HT1080 (cell line): ENCODE results near the gene SPACA4. TPM values are rescaled to one million over a fixed set of nuclear protein-coding genes. Genes with fewer than 3 reads are reported as not detected.

Experiments
- DNase-seq: peaks from one replicate; pipeline ENCODE4 v3.0.0-alpha.2; 2015; ENCODE audit warnings: low read depth
- total RNA-seq: library from RNA; depleted of rRNA; stranded (reverse); fragments of >200 nt; shearing (Covaris generic); gene quantifications from 2 replicates; pipeline ENCODE4 v1.2.3, GENCODE V29; 2014; rRNA removed

SPACA4 gene
- total RNA-seq, 1 experiment from 2014 or later: not detected

DNA sequence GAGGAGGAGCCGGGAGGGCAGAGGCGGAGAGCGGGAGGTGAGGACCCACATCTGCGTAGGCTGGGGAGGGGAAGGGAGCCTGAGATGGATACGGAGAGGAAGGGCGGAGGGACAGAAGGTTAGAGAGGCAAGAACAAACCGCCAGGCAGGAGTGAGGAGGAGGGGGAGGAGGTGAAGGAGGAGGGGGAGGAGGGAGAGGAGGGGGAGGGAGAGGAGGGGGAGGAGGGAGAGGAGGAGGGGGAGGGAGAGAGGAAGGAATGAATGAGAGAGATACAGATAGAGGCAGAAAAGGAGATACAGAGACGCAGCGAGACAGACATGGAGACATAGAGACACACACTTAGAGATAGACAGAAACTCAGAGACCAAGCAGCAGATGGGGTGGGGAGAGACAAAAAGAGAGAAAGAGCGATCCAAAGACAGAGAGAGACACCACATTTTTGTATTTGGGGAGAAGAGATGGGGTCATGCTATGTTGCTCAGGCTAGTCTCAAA, 40.2 kb downstream of the SPACA4 start:
- no peak for DNase-seq

DNA sequence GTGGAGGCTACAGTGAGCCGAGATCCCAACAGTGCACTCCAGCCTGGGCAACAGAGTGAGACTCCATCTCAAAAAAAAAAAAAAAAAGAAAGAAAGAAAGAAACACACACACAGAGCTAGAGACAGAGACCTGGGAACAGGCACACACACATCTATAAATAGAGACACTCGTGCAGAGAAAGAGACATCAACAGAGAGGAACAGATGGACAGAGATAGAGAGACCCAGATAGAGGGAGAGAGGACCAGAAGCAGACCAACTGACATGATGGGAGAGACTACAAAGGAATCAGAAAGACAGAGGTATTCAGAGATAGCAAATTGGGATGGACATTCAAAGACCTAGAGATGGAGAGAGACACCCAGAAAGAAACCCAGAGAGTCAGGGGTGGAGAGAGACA, 41.6 kb downstream of the SPACA4 start:
- DNase-seq: no peak

DNA sequence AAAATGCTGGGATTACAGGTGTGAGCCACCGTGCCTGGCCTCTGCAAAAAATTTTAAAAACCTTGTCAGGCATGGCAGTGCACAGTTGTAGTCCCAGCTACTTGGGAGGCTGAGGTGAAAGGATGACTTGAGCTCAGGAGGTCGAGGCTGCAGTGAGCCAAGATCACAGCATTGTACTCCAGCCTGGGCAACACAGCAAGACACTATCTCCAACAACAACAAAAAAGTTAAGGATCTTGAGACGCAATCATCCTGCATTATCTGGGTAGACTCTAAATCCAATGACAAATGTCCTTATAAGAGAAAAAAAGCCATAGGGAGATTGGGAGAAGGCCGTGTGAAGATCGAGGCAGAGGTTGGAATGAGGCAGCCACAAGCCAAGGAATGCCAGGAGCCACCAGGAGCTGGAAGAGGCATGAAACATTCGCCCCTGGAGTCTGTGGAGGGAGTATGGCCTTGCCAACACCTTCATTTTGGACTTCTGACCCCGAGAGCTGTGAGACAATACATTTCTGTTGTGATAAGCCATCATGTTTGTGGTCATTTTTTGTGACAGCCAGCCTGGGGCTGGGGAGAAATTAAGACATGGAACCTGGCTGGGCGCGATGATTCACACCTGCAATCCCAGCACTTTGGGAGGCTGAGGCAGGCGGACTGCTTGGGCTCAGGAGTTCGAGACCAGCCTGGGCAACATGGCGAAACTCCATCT, 44.6 kb downstream of the SPACA4 start:
- DNase-seq: no peak

DNA sequence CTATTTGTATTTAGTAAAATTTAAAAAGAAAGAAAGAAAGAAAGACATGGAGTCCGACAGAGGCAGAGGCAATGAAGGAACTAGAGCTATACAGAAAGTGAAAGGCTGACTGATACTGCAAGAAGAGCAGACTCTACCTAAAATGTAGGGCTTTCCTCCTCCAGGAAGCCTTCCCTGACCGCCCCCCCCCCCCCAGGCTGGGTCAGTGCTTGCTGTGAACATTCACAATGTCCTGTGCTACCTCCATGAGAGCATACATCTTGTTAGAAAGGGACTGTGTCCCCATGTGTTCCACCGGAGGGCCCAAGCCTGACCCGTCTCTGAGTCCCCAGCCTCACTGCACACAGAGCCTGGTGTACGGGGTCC, 45.1 kb downstream of the SPACA4 start:
- DNase-seq: no peak

DNA sequence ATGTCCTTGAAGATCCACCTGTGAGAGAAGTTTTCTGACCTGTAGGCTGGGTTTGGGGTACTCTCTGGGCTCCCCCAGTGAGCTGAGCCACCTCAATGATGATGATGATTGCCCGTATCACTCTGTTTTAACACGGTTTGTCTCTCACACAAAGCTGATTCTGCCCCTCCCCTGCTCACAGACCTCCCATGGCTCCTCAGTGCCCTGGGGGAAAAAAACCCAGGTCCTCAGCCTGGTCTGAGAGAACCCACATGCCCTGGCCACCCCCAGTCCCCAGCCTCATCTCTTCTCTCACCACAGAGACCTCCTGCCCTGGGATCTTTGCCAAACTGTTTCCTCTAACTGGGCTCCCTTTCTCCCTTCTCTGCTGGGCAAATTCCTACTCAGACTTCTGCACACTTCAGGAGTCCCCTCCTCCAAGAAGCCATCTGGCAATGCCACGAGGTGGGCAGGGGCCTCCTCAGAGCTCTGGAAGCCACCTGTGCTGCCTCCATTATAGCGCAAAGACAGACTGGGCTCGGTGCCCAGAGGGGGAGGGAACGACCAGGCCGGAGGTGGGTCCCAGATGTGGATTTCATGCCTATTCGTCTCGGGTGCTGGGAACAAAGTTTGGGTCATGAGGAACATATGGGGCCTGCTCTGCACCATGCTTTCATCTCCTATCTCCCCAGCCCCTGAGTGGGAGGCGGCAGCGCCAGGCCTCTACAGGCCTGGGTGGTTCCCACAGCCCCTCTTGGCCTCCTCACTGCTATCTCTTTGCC, 47.9 kb downstream of the SPACA4 start:
- DNase-seq: no peak

DNA sequence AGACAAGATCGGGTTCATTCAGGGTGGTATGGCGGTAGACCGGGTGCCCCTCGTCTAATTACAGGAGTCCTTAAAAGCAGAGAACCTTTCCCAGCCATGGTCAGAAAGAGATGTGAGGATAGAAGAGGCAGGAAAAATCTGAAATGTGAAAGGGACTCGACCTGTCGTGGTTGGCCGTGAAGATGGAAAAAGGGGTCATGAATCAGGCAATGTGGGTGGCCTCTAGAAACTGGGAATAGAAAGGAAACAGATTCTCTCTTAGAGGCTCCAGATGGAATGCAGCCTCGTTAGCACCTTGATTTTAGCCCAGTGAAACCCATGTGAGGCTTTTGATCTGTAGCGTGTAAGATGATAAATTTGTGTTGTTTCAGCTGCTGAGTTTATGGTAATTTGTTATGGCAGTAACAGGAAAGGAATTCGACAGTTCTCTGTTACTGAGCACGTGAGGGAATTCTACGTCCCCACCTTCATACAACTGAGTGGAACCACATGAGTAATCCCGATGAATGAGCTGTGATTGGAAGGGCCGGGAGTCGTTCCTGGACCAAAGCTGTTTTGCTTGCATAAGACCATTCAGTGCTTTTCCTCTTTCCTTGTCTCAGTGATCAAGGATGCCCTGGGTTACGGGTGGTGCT, 50.4 kb downstream of the SPACA4 start:
- DNase-seq: peak; percentile 75

Other genes starting within 250 kb of the SPACA4 start
- 5.1 and 6.1 TPM in 2 replicates for gene TMEM143, start 242.8 kb upstream of the SPACA4 start, total RNA-seq
- not detected in 2 replicates for gene SYNGR4, start 242.4 kb upstream of the SPACA4 start, total RNA-seq
- gene KDELR1, start 215.2 kb upstream of the SPACA4 start, total RNA-seq: 67.7 and 115 TPM in 2 replicates
- gene GRIN2D, start 213.1 kb upstream of the SPACA4 start, total RNA-seq: 0.20 and 0.21 TPM in 2 replicates
- gene GRWD1, start 160.8 kb upstream of the SPACA4 start, total RNA-seq: 97.2 and 113 TPM in 2 replicates
- gene KCNJ14, start 151.2 kb upstream of the SPACA4 start, total RNA-seq: 0.40 and 0.79 TPM in 2 replicates
- gene CYTH2, start 137.4 kb upstream of the SPACA4 start, total RNA-seq: 38.1 and 44.3 TPM in 2 replicates
- gene LMTK3, start 94.9 kb upstream of the SPACA4 start, total RNA-seq: 0.05 TPM in 1 of 2 replicates, not detected in the other
- not detected in 2 replicates for gene SULT2B1, start 54.6 kb upstream of the SPACA4 start, total RNA-seq
- gene FAM83E, start 8.3 kb downstream of the SPACA4 start, total RNA-seq: 1.2 TPM in 1 of 2 replicates, not detected in the other
- 2,830 and 3,901 TPM in 2 replicates for gene RPL18, start 12.4 kb downstream of the SPACA4 start, total RNA-seq
- 15.9 and 16.5 TPM in 2 replicates for gene SPHK2, start 12.8 kb downstream of the SPACA4 start, total RNA-seq
- 10.3 and 11.1 TPM in 2 replicates for gene DBP, start 30.6 kb downstream of the SPACA4 start, total RNA-seq
- gene CA11, start 39.4 kb downstream of the SPACA4 start, total RNA-seq: 0.77 and 1.4 TPM in 2 replicates
- not detected in 2 replicates for gene NTN5, start 66.3 kb downstream of the SPACA4 start, total RNA-seq
- gene FUT2, start 89.2 kb downstream of the SPACA4 start, total RNA-seq: not detected in 2 replicates
- 0.35 TPM in 1 of 2 replicates, not detected in the other for gene MAMSTR, start 113.0 kb downstream of the SPACA4 start, total RNA-seq
- not detected in 2 replicates for gene RASIP1, start 133.9 kb downstream of the SPACA4 start, total RNA-seq
- gene IZUMO1, start 140.2 kb downstream of the SPACA4 start, total RNA-seq: not detected in 2 replicates
- 0.10 TPM in 1 of 2 replicates, not detected in the other for gene FUT1, start 145.9 kb downstream of the SPACA4 start, total RNA-seq
- not detected in 2 replicates for gene FGF21, start 148.8 kb downstream of the SPACA4 start, total RNA-seq
- gene BCAT2, start 204.3 kb downstream of the SPACA4 start, total RNA-seq: 54.2 and 60.6 TPM in 2 replicates
- not detected in 2 replicates for gene HSD17B14, start 229.7 kb downstream of the SPACA4 start, total RNA-seq